Uterus (tissue), 4 donors: ENCODE measurements around the gene GAMT. TPM values are rescaled to one million over a fixed set of nuclear protein-coding genes. Genes with fewer than 3 reads are reported as not detected.
"Not testable (repeated sequence)": the region's sequence is repeated elsewhere in the genome, so short reads cannot be mapped to it uniquely, and the experiment has no call there.

Source experiments
- DNase-seq, 2 donors: peaks; one replicate each; pipeline ENCODE4 v3.0.0-alpha.2; 2019 to 2020
- H3K27ac ChIP-seq, 2 donors: fragments of 200-600 bp; sonication (generic); 1 replicate in 1 of 2; 2 replicates in 1 of 2; pipeline ENCODE4 v1.5.1; 2016 to 2018
- H3K27me3 ChIP-seq, 2 donors: fragments of 200-600 bp; sonication (generic); one replicate each; pipeline ENCODE4 v1.5.1; 2018 to 2019; ENCODE audit warnings: control low read depth in 1 of 2
- H3K36me3 ChIP-seq, 2 donors: fragments of 200-600 bp; sonication (generic); one replicate each; pipeline ENCODE4 v1.5.1; 2019; ENCODE audit warnings: control low read depth in 1 of 2
- H3K4me1 ChIP-seq, 2 donors: fragments of 200-600 bp; sonication (generic); one replicate each; pipeline ENCODE4 v1.5.1; 2018 to 2019; ENCODE audit warnings: control low read depth in 1 of 2
- H3K4me3 ChIP-seq, 2 donors: fragments of 200-600 bp; sonication (generic); 1 replicate in 1 of 2; 2 replicates in 1 of 2; pipeline ENCODE4 v1.5.1; 2018 to 2019; ENCODE audit warnings: mild to moderate bottlenecking in 1 of 2
- H3K9me3 ChIP-seq, 2 donors: fragments of 200-600 bp; sonication (generic); one replicate each; pipeline ENCODE4 v1.5.1; 2019; ENCODE audit warnings: control low read depth in 1 of 2
- CTCF ChIP-seq, 4 experiments: fragments of 200-600 bp in 2 of 4; fragments of 450-650 bp in 2 of 4; sonication (generic) in 2 of 4; IDR thresholded peaks; one replicate each; pipeline ENCODE4 v1.5.1; 2016 to 2019; ENCODE audit warnings: antibody characterized with exemption in 4 of 4, mild to moderate bottlenecking in 2 of 4, moderate library complexity in 1 of 4
- POLR2A ChIP-seq, 2 donors: fragments of 450-650 bp; IDR thresholded peaks; one replicate each; pipeline ENCODE4 v1.6.1; 2016; ENCODE audit warnings: antibody characterized with exemption in 2 of 2, mild to moderate bottlenecking in 1 of 2, moderate library complexity in 1 of 2
- intact Hi-C: fragments of 100-400 bp; cut with DNase I; formaldehyde crosslinking; loops from one replicate; pipeline ENCODE4 v1.15.1; 2023; ENCODE audit warnings: low total_unique reads
- total RNA-seq, 4 donors: library from RNA; depleted of rRNA in 3 of 4; stranded (reverse); fragments of >200 nt in 3 of 4; gene quantifications; one replicate each; pipeline versions ENCODE4 v1.1.0 to v1.2.4, GENCODE V29; 2014 to 2023
- donor health status: DM: yes; HTN: yes; CAD: no.

Gene GAMT
- total RNA-seq, 4 donors from 2014 or later: 3.3 to 14.4 (median 8.4) TPM

DNA sequence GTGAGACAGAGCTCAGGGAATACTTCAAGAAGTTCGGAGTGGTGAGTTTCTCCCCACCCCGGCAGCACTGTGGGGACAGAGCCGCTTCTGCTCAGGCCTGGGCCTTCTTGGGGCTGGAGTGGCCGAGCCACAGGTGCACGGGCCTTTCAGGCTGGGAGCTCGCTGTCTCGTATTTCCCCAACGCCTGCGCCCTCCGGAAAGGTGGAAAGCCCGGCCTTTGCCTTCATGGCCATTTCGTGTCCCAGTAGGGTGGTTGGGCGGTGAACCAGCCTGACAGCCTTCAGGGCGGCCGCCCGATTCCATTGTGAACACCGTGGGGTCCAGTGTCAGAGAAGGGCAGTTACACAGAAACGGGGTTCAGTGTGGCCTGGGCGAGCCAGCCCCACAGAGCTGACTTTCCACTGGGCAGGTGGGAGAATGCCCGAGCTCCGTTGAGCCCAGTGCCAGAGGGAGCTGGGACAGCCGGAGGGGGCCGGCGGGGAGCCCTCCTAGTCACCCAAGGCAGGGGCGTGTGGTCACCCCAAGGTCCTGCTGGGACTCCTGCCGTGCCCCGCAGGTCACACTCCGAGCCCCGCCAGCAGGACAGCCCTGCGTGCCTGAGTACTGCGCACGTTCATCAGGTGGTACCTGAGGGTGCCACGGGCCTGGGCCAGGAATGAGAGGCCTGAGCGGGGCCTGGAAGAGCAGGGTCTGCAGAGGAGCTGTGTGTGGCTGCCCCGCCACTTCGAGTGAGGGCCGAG lies 20.0 kb upstream of the GAMT start:
- no peak overlapping the region for H3K4me3 ChIP-seq
- no peaks in the 10 kb centered on the region for H3K27me3 ChIP-seq
- intact Hi-C loops: no loop called here
- no peak overlapping the region for H3K27ac ChIP-seq
- H3K36me3 ChIP-seq: no peaks in the 10 kb centered on the region
- H3K9me3 ChIP-seq: no peaks in the 10 kb centered on the region
- peaks cover 9 to 22% of the 10 kb centered on the region in 2 donors for H3K4me1 ChIP-seq
- no peak for DNase-seq
- no peak for TF ChIP-seq POLR2A (IDR thresholded peaks at IDR 0.05)

DNA sequence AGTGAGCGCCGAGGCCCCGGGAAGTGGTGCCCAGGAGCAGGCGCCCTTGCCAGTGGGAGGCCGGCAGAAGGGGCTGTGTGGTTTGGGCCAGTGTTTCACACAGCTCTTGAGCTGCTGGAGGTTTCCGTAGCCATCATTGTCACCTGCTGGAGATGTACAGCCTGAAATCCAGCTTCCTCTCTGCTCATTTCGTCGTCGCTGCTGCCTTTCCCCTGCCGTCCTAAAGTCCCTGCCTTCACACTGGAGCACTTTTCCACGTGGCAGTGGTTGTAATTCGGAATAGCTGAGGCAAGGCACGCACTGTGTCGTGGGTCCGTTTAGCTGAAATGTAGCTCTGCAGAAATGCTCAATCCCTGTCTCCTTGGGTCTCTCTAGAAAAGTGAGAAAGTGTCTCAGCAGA lies 19.2 kb upstream of the GAMT start:
- intact Hi-C loops: no loop called here
- no peaks in the 10 kb centered on the region for H3K9me3 ChIP-seq
- H3K4me3 ChIP-seq: no peak overlapping the region
- no peaks in the 10 kb centered on the region for H3K27me3 ChIP-seq
- H3K27ac ChIP-seq: no peak overlapping the region
- H3K36me3 ChIP-seq: no peaks in the 10 kb centered on the region
- DNase-seq: no peak
- peaks cover 17 to 30% of the 10 kb centered on the region in 2 donors for H3K4me1 ChIP-seq
- no peak for TF ChIP-seq POLR2A (IDR thresholded peaks at IDR 0.05)
- no peak for TF ChIP-seq CTCF (IDR thresholded peaks at IDR 0.05)

GRCh38 chr19:1420085-1420484 lies 18.7 kb upstream of the GAMT start:
- H3K27me3 ChIP-seq, H3K36me3 ChIP-seq, intact Hi-C loops, H3K27ac ChIP-seq, H3K9me3 ChIP-seq, DNase-seq, H3K4me3 ChIP-seq: not testable (repeated sequence)
- peaks cover 17 to 32% of the 10 kb centered on the region in 2 donors for H3K4me1 ChIP-seq

DNA sequence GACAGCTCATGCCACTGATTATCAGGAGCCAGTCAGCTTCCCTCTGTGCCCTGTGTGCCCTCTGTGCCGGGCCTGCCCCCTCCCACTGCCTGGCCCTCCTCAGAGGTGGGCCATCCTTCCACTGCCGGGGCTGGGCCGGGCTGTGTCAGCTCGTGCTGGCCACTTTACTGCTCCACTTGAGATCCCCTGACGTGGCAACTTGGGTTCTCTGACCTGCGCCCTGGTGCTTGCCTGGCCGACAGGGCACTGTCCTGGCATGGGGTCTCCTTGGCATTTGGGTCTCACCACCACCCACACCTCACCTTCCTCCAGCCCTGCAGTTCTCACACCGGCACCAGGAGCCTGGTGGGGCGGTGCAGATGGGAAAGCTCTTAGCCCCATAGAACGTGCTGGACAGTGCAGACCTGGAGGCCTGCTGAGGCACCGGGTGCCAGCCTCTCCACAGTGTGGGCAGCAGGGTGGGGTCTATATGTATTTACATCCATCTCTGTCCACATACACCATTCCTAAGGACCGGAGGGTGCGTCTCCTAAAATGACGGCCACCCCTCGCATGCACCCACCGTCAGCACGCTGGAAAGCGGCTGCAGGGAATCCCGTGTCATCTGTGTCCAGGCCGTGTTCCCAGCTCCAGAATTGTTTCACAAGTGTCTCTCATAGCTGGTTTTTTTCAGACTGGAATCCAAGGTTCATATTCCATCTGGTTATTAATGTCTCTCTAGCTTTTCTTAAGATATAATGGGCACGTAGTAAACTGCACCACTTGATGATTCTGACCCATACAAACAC lies 17.8 kb upstream of the GAMT start:
- no peaks in the 10 kb centered on the region for H3K27me3 ChIP-seq
- DNase-seq: no peak
- H3K9me3 ChIP-seq: no peaks in the 10 kb centered on the region
- TF ChIP-seq POLR2A (IDR thresholded peaks at IDR 0.05) (no peak), CTCF (IDR thresholded peaks at IDR 0.05) (no peak)
- intact Hi-C loops: no loop called here
- peak overlapping the region in 1 of 2 donors; percentile 86 for H3K27ac ChIP-seq
- peaks cover 17 to 32% of the 10 kb centered on the region in 2 donors for H3K4me1 ChIP-seq
- no peaks in the 10 kb centered on the region for H3K36me3 ChIP-seq
- H3K4me3 ChIP-seq: no peak overlapping the region

GRCh38 chr19:1418496-1418775 lies 17.1 kb upstream of the GAMT start:
- H3K4me3 ChIP-seq: no peak overlapping the region
- H3K9me3 ChIP-seq: no peaks in the 10 kb centered on the region
- peak overlapping the region; percentile 78 to 86 for H3K27ac ChIP-seq
- intact Hi-C loops: no loop called here
- H3K27me3 ChIP-seq: no peaks in the 10 kb centered on the region
- no peaks in the 10 kb centered on the region for H3K36me3 ChIP-seq
- no peak for TF ChIP-seq CTCF (IDR thresholded peaks at IDR 0.05)
- TF ChIP-seq POLR2A (IDR thresholded peaks at IDR 0.05): no peak
- H3K4me1 ChIP-seq: peaks cover 17 to 32% of the 10 kb centered on the region in 2 donors
- no peak for DNase-seq
